ENCODE results near the gene PUS7L.
"Not testable (repeated sequence)": the region's sequence is repeated elsewhere in the genome, so short reads cannot be mapped to it uniquely, and the experiment has no call there.

Gene PUS7L

GRCh38 chr12:43749016-43749415 lies 9.6 kb downstream of the PUS7L start:
- DNase-seq = no peak

- DNase-seq = no peak
These were observed 13.8 kb downstream of the PUS7L start for GRCh38 chr12:43744826-43745225.

GRCh38 chr12:43742106-43742505 lies 16.5 kb downstream of the PUS7L start:
- DNase-seq = no peak

GRCh38 chr12:43740511-43741100 lies 18.0 kb downstream of the PUS7L start:
- no peak for DNase-seq

- DNase-seq = no peak
These were observed 20.9 kb downstream of the PUS7L start for GRCh38 chr12:43737646-43738045.

- no peak for DNase-seq
These were observed 21.6 kb downstream of the PUS7L start for GRCh38 chr12:43736927-43737440.

- DNase-seq = no peak
These were observed 24.9 kb downstream of the PUS7L start for GRCh38 chr12:43733687-43734086.

GRCh38 chr12:43730283-43730682 lies 28.3 kb downstream of the PUS7L start:
- DNase-seq = no peak

- DNase-seq = no peak
These were observed 29.9 kb downstream of the PUS7L start for GRCh38 chr12:43728698-43729097.

GRCh38 chr12:43728117-43728516 lies 30.5 kb downstream of the PUS7L start:
- peak; percentile 27 for DNase-seq

- DNase-seq = no peak
These were observed 35.5 kb downstream of the PUS7L start for GRCh38 chr12:43723134-43723533.

GRCh38 chr12:43722621-43723020 lies 36.0 kb downstream of the PUS7L start:
- DNase-seq = no peak

GRCh38 chr12:43711348-43711747 lies 47.2 kb downstream of the PUS7L start:
- DNase-seq = no peak

GRCh38 chr12:43703772-43704171 lies 54.8 kb downstream of the PUS7L start:
- DNase-seq = not testable (repeated sequence)

- DNase-seq = not testable (repeated sequence)
These were observed 57.4 kb downstream of the PUS7L start for GRCh38 chr12:43701194-43701593.

- DNase-seq = peak; percentile 3
These were observed 62.4 kb downstream of the PUS7L start for GRCh38 chr12:43696154-43696553.

GRCh38 chr12:43694879-43695278 lies 63.7 kb downstream of the PUS7L start:
- DNase-seq = no peak

- DNase-seq = no peak
These were observed 66.5 kb downstream of the PUS7L start for GRCh38 chr12:43692064-43692463.

- not testable (repeated sequence) for DNase-seq
These were observed 73.1 kb downstream of the PUS7L start for GRCh38 chr12:43685491-43685890.

GRCh38 chr12:43676183-43676813 lies 82.3 kb downstream of the PUS7L start:
- DNase-seq = no peak

- DNase-seq = no peak
These were observed 83.3 kb downstream of the PUS7L start for GRCh38 chr12:43675048-43675904.

GRCh38 chr12:43669373-43669772 lies 89.2 kb downstream of the PUS7L start:
- no peak for DNase-seq
